B cell (primary cell): ENCODE measurements around the gene METAP1D. TPM values are rescaled to one million over a fixed set of nuclear protein-coding genes. Genes with fewer than 3 reads are reported as not detected.

Experiments used
- ATAC-seq: fragments of 200-7000 bp; cut with Tn5 transposase; one replicate; pipeline ENCODE4 v1.10.0; 2021; ENCODE audit warnings: low read depth, mild to moderate bottlenecking, moderate number of reproducible peaks, moderate library complexity
- CTCF ChIA-PET: fragments of 350-600 bp; sonication (Branson Sonifier 250); formaldehyde crosslinking; loops from one replicate; lab custom pipeline; 2021; ENCODE audit warnings: antibody characterized with exemption, inconsistent platforms; lab: Charles Lee
- POLR2A ChIA-PET: fragments of 350-600 bp; sonication (Branson Sonifier 250); formaldehyde crosslinking; loops from one replicate; lab custom pipeline; 2021; ENCODE audit warnings: antibody characterized with exemption; lab: Charles Lee
- DNase-seq: peaks from one replicate; pipeline ENCODE4 v3.0.0; 2013
- H2AFZ ChIP-seq: 2 replicates; pipeline ENCODE4 v1.6.1; 2012; ENCODE audit warnings: mild to moderate bottlenecking, low read depth, low read length; ENCODE audit not compliant: insufficient read depth, poor library complexity, severe bottlenecking
- H3K27ac ChIP-seq, 2 donors: 1 replicate in 1 of 2; 2 replicates in 1 of 2; pipeline ENCODE4 v1.5.1; 2012 to 2013; ENCODE audit warnings: low read length in 2 of 2, mild to moderate bottlenecking in 2 of 2, moderate library complexity in 1 of 2
- H3K27me3 ChIP-seq, 4 experiments: fragments of 200-600 bp in 1 of 4; sonication (generic) in 1 of 4; replicated peaks in 1 of 4; 1 replicate in 2 of 4; 2 replicates in 2 of 4; pipeline versions ENCODE4 v1.6.1 to v1.7.0; 2013 to 2016; ENCODE audit warnings: low read length in 3 of 4, mild to moderate bottlenecking in 2 of 4, mixed read lengths in 1 of 4, moderate library complexity in 1 of 4; ENCODE audit not compliant: insufficient read depth in 4 of 4, control insufficient read depth in 3 of 4; ENCODE audit errors: control extremely low read depth in 1 of 4
- H3K36me3 ChIP-seq, 2 experiments: replicated peaks in 1 of 2; 1 replicate in 1 of 2; 2 replicates in 1 of 2; pipeline versions ENCODE4 v1.6.1 to v1.7.1; 2013; ENCODE audit warnings: low read length in 1 of 2; ENCODE audit not compliant: insufficient read depth in 2 of 2, control insufficient read depth in 1 of 2; ENCODE audit errors: control extremely low read depth in 1 of 2, extremely low read depth in 1 of 2
- H3K4me1 ChIP-seq, 2 donors: fragments of 200-600 bp in 1 of 2; sonication (generic) in 1 of 2; 1 replicate in 1 of 2; 2 replicates in 1 of 2; pipeline versions ENCODE4 v1.5.1 to v1.6.1; 2013 to 2017; ENCODE audit warnings: low read length in 2 of 2; ENCODE audit not compliant: control insufficient read depth in 2 of 2, insufficient read depth in 2 of 2
- H3K4me2 ChIP-seq: replicated peaks from 2 replicates; pipeline ENCODE3; 2012; ENCODE audit warnings: mild to moderate bottlenecking, low read depth, low read length; ENCODE audit not compliant: poor library complexity, severe bottlenecking
- H3K4me3 ChIP-seq, 5 experiments: fragments of 200-600 bp in 1 of 5; sonication (generic) in 1 of 5; 1 replicate in 3 of 5; 2 replicates in 2 of 5; pipeline versions ENCODE4 v1.5.1 to v1.7.0; 2011 to 2016; ENCODE audit warnings: low read length in 4 of 5, mild to moderate bottlenecking in 4 of 5, low read depth in 2 of 5, control low read depth in 1 of 5, moderate library complexity in 1 of 5; ENCODE audit not compliant: insufficient read depth in 1 of 5; ENCODE audit errors: control extremely low read depth in 1 of 5, extremely low read depth in 1 of 5
- H3K79me2 ChIP-seq: fragments of 200-600 bp; sonication (generic); one replicate; pipeline ENCODE4 v1.6.0; 2016; ENCODE audit warnings: low read length; ENCODE audit not compliant: control insufficient read depth, insufficient read depth
- H3K9ac ChIP-seq: fragments of 200-600 bp; sonication (generic); 2 replicates; pipeline ENCODE4 v1.6.1; 2017; ENCODE audit warnings: mild to moderate bottlenecking, low read length, moderate library complexity
- H3K9me3 ChIP-seq, 3 donors: one replicate each; pipeline versions ENCODE4 v1.6.1 to v1.7.1; 2013; ENCODE audit warnings: low read length in 2 of 3; ENCODE audit not compliant: control insufficient read depth in 2 of 3, insufficient read depth in 1 of 3; ENCODE audit errors: control extremely low read depth in 1 of 3
- H4K20me1 ChIP-seq: 2 replicates; pipeline ENCODE4 v1.6.0; 2012; ENCODE audit warnings: mild to moderate bottlenecking, low read length; ENCODE audit not compliant: insufficient read depth, control insufficient read depth, poor library complexity, severe bottlenecking
- H3K27ac Mint-ChIP-seq: one replicate; pipeline ENCODE4 v1.8.0; 2021; ENCODE audit warnings: mixed read lengths
- H3K27me3 Mint-ChIP-seq: one replicate; pipeline ENCODE4 v1.8.0; 2021; ENCODE audit warnings: mixed read lengths
- H3K4me1 Mint-ChIP-seq: one replicate; pipeline ENCODE4 v1.8.0; 2021; ENCODE audit warnings: mixed read lengths
- H3K4me3 Mint-ChIP-seq: one replicate; pipeline ENCODE4 v1.8.0; 2021; ENCODE audit warnings: mixed read lengths
- H3K9me3 Mint-ChIP-seq: one replicate; pipeline ENCODE4 v1.8.0; 2022; ENCODE audit warnings: mixed read lengths; ENCODE audit not compliant: insufficient read depth
- EZH2 ChIP-seq: IDR thresholded peaks from 2 replicates; pipeline ENCODE4 v1.6.1; 2012; ENCODE audit warnings: borderline replicate concordance, low read depth, mild to moderate bottlenecking, moderate library complexity, low read length; ENCODE audit not compliant: insufficient read depth, poor library complexity, severe bottlenecking
- WGBS: methylation state at CpG from one replicate; pipeline ENCODE4 v1.1.5; 2013; ENCODE audit warnings: missing lambda C conversion rate; ENCODE audit not compliant: insufficient coverage; 5-methylcytosine and 5-hydroxymethylcytosine counted together
- intact Hi-C: fragments of 100-400 bp; cut with micrococcal nuclease; formaldehyde crosslinking; loops from one replicate; pipeline ENCODE4 v1.10.0; 2022
- polyA plus RNA-seq: library from polyadenylated mRNA; depleted of rRNA; stranded (reverse); fragments of >200 nt; gene quantifications from 2 replicates; pipeline ENCODE4 v1.2.3, GENCODE V29; 2012
- total RNA-seq, 2 donors: library from RNA; stranded (reverse); fragments of 120-200 nt in 1 of 2; gene quantifications; 1 replicate in 1 of 2; 2 replicates in 1 of 2; pipeline versions ENCODE4 v1.2.3 to v1.2.4, GENCODE V29; 2013 to 2022
- TF ChIP-seq, protein P1 (sequence below): fragments of 200-600 bp; IDR thresholded peaks from one replicate; pipeline ENCODE4 v1.8.0; 2022; ENCODE audit warnings: antibody characterized with exemption, mild to moderate bottlenecking

METAP1D gene
- total and polyA plus RNA-seq, 2 donors (not counting 1 experiment from before 2014, with no cell fraction given) = 7.8 to 8.9 TPM

GRCh38 chr2:172021955-172022354 lies 22.2 kb downstream of the METAP1D start:
- no peak overlapping the region for H2AFZ ChIP-seq
- H3K27me3 ChIP-seq = no peaks in the 10 kb centered on the region
- Mint-ChIP-seq H3K9me3 (no peaks in the 10 kb centered on the region), H3K27me3 (no peaks in the 10 kb centered on the region), H3K27ac (no peak overlapping the region), H3K4me3 (no peak overlapping the region), H3K4me1 (no peaks in the 10 kb centered on the region)
- H3K9ac ChIP-seq = no peak overlapping the region
- ATAC-seq (no peak), DNase-seq (no peak)
- H3K4me3 ChIP-seq = no peak overlapping the region
- no peaks in the 10 kb centered on the region for H3K36me3 ChIP-seq
- intact Hi-C loops = no loop called here
- no peaks in the 10 kb centered on the region for H3K79me2 ChIP-seq
- ChIA-PET POLR2A (no interaction called here), CTCF (no interaction called here)
- H4K20me1 ChIP-seq = no peaks in the 10 kb centered on the region
- no peak overlapping the region for H3K4me2 ChIP-seq
- H3K4me1 ChIP-seq = no peaks in the 10 kb centered on the region
- no peaks in the 10 kb centered on the region for H3K9me3 ChIP-seq
- no peak overlapping the region for H3K27ac ChIP-seq
- WGBS = 72% methylated on average over 5 of the region's 5 CpGs
- TF ChIP-seq, protein P1, sequence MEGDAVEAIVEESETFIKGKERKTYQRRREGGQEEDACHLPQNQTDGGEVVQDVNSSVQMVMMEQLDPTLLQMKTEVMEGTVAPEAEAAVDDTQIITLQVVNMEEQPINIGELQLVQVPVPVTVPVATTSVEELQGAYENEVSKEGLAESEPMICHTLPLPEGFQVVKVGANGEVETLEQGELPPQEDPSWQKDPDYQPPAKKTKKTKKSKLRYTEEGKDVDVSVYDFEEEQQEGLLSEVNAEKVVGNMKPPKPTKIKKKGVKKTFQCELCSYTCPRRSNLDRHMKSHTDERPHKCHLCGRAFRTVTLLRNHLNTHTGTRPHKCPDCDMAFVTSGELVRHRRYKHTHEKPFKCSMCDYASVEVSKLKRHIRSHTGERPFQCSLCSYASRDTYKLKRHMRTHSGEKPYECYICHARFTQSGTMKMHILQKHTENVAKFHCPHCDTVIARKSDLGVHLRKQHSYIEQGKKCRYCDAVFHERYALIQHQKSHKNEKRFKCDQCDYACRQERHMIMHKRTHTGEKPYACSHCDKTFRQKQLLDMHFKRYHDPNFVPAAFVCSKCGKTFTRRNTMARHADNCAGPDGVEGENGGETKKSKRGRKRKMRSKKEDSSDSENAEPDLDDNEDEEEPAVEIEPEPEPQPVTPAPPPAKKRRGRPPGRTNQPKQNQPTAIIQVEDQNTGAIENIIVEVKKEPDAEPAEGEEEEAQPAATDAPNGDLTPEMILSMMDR = no peak
- no peak for TF ChIP-seq EZH2

DNA sequence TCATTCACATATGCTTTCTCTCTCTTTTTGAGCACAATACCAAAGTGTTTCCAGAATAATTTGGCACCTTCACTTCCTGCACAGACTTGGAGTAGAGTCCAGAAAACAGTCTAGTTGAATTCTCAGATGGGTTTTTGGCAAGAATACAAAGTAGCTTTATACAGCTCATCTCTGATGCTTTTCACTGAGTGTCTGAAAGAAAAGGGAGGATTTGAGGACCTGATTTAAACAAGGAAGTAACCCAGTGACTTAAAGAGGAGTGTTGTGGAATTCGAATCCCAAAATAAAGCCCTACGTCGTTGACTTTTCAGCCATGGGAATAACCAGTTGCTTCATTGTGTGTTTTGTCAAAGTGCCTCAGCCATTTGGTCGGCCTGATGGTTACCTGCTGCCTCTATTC lies 31.8 kb downstream of the METAP1D start:
- no peak for ATAC-seq

More for the DNA sequence above, 31.8 kb downstream of the METAP1D start:
- no peak overlapping the region for H3K4me3 ChIP-seq
- no peaks in the 10 kb centered on the region for H3K9me3 ChIP-seq
- no peak overlapping the region for H3K4me2 ChIP-seq
- ChIA-PET POLR2A (no interaction called here), CTCF (no interaction called here)
- no peak overlapping the region for H2AFZ ChIP-seq
- no peaks in the 10 kb centered on the region for H3K36me3 ChIP-seq
- no peaks in the 10 kb centered on the region for H4K20me1 ChIP-seq
- Mint-ChIP-seq H3K27me3 (no peaks in the 10 kb centered on the region), H3K27ac (no peak overlapping the region), H3K4me3 (no peak overlapping the region), H3K4me1 (no peaks in the 10 kb centered on the region), H3K9me3 (no peaks in the 10 kb centered on the region)
- no peaks in the 10 kb centered on the region for H3K27me3 ChIP-seq
- no peaks in the 10 kb centered on the region for H3K79me2 ChIP-seq
- H3K4me1 ChIP-seq = no peaks in the 10 kb centered on the region
- WGBS = 98% methylated on average over 4 of the region's 4 CpGs
- DNase-seq = no peak
- no peak for TF ChIP-seq EZH2
- no peak overlapping the region for H3K9ac ChIP-seq
- no peak overlapping the region for H3K27ac ChIP-seq
- intact Hi-C loops = no loop called here
